ENCODE data around the gene COX4I1. TPM values are rescaled to one million over a fixed set of nuclear protein-coding genes. Genes with fewer than 3 reads are reported as not detected.

The COX4I1 gene
- total and polyA plus RNA-seq, 2 of the 8 experiments (the other 6 are each of a cell fraction or from before 2014, with no cell fraction given) = 507 to 707 TPM

GRCh38 chr16:85763616-85764015 lies 35.9 kb upstream of the COX4I1 start (continued):
- TF ChIP-seq CHD7 (IDR thresholded peaks at IDR 0.05; ENCODE audit: insufficient replicate concordance, low read length) = no peak
- no peak for TF ChIP-seq NRF1 (IDR thresholded peaks at IDR 0.05; ENCODE audit: low read depth, low read length)
- TF ChIP-seq USF2 (IDR thresholded peaks at IDR 0.05; ENCODE audit: low read length) = no peak
- no peak for TF ChIP-seq POLR2AphosphoS5 (IDR thresholded peaks at IDR 0.05; ENCODE audit: low read depth, low read length)
- TF ChIP-seq YY1 (IDR thresholded peaks at IDR 0.05; ENCODE audit: low read depth, low read length) = no peak
- TF ChIP-seq CBX5 (IDR thresholded peaks at IDR 0.05; ENCODE audit: low read depth, low read length) = no peak
- TF ChIP-seq PHF8 (conservative IDR thresholded peaks at IDR 0.05; ENCODE audit: low read depth, low read length) = no peak
- TF ChIP-seq KDM4A (IDR thresholded peaks at IDR 0.05; ENCODE audit: low read depth, low read length, severe bottlenecking) = no peak
